Upper lobe of left lung (tissue), 6 donors: ENCODE measurements around the gene DMWD. TPM values are rescaled to one million over a fixed set of nuclear protein-coding genes. Genes with fewer than 3 reads are reported as not detected.

ENCODE experiments used
- ATAC-seq, 2 donors: fragments of 200-7000 bp; cut with Tn5 transposase; one replicate each; pipeline ENCODE4 v1.9.1; 2022; ENCODE audit warnings: mild to moderate bottlenecking in 2 of 2, moderate library complexity in 2 of 2; ENCODE audit not compliant: low FRiP score in 2 of 2
- DNase-seq, 2 donors: peaks; one replicate each; pipeline ENCODE4 v3.0.0-alpha.2; 2019 to 2020
- H3K27ac ChIP-seq, 4 donors: fragments of 200-600 bp; sonication (generic); one replicate each; pipeline ENCODE4 v1.5.1; 2016 to 2019
- H3K27me3 ChIP-seq, 4 donors: fragments of 200-600 bp; sonication (generic); one replicate each; pipeline ENCODE4 v1.5.1; 2017 to 2019
- H3K36me3 ChIP-seq, 4 donors: fragments of 200-600 bp; sonication (generic); one replicate each; pipeline ENCODE4 v1.5.1; 2016 to 2019
- H3K4me1 ChIP-seq, 4 donors: fragments of 200-600 bp; sonication (generic); one replicate each; pipeline ENCODE4 v1.5.1; 2018 to 2019
- H3K4me3 ChIP-seq, 4 donors: fragments of 200-600 bp; sonication (generic); one replicate each; pipeline ENCODE4 v1.5.1; 2017 to 2019; ENCODE audit warnings: mild to moderate bottlenecking in 2 of 4, moderate library complexity in 1 of 4
- H3K9me3 ChIP-seq, 4 donors: fragments of 200-600 bp; sonication (generic); one replicate each; pipeline ENCODE4 v1.5.1; 2018 to 2019
- CTCF ChIP-seq, 6 experiments: fragments of 450-650 bp in 4 of 6; fragments of 200-600 bp in 2 of 6; sonication (generic) in 2 of 6; IDR thresholded peaks; one replicate each; pipeline ENCODE4 v1.5.1; 2016 to 2019; ENCODE audit warnings: antibody characterized with exemption in 6 of 6
- EP300 ChIP-seq, 4 donors: sonication (generic); formaldehyde crosslinking; IDR thresholded peaks; one replicate each; pipeline ENCODE4 v1.5.1; 2017; ENCODE audit warnings: antibody characterized with exemption in 4 of 4, control low read depth in 2 of 4
- POLR2A ChIP-seq, 4 donors: fragments of 450-650 bp; IDR thresholded peaks; one replicate each; pipeline ENCODE4 v1.5.1; 2016 to 2017; ENCODE audit warnings: antibody characterized with exemption in 4 of 4, mild to moderate bottlenecking in 2 of 4
- POLR2AphosphoS5 ChIP-seq, 2 donors: sonication (generic); formaldehyde crosslinking; IDR thresholded peaks; one replicate each; pipeline ENCODE4 v1.5.1; 2017; ENCODE audit warnings: antibody characterized with exemption in 2 of 2
- WGBS, 2 donors: methylation state at CpG; one replicate each; pipeline ENCODE4 v1.1.5; 2017 to 2018; 5-methylcytosine and 5-hydroxymethylcytosine counted together
- total RNA-seq, 6 donors: library from RNA; depleted of rRNA in 4 of 6; stranded (reverse); fragments of >200 nt in 4 of 6; gene quantifications; one replicate each; pipeline versions ENCODE4 v1.1.0 to v1.2.1, GENCODE V29; 2016 to 2021
- donor health status: DM: no; HTN: no; CAD: no; lungs with moderate emphysema.
- donor health status: DM: no; HTN: yes; CAD: no; lungs with severe emphysema.

The DMWD gene
- total RNA-seq, 6 donors from 2014 or later: 29.4 to 109 (median 57.4) TPM

- ATAC-seq (no peak), DNase-seq (peak in 1 of 2 donors; percentile 70)
- Histone ChIP-seq H3K4me1 (peaks cover 34 to 44% (median 37%) of the 10 kb centered on the region in 4 donors), H3K27ac (no peak overlapping the region), H3K27me3 (no peaks in the 10 kb centered on the region), H3K36me3 (peaks cover 0 to 40% (median 18%) of the 10 kb centered on the region in 4 donors), H3K9me3 (no peaks in the 10 kb centered on the region), H3K4me3 (no peak overlapping the region)
- WGBS, 2 donors: 92 to 94% methylated on average over 17 to 34 of the region's 34 CpGs
- TF ChIP-seq CTCF (IDR thresholded peaks at IDR 0.05): no peak
- no peak for TF ChIP-seq POLR2AphosphoS5 (IDR thresholded peaks at IDR 0.05)
- no peak for TF ChIP-seq EP300 (IDR thresholded peaks at IDR 0.05)
- no peak for TF ChIP-seq POLR2A (IDR thresholded peaks at IDR 0.05)
These were observed 15.2 kb downstream of the DMWD start for GRCh38 chr19:45777395-45777961.

GRCh38 chr19:45774765-45775164 lies 17.9 kb downstream of the DMWD start:
- no peaks in the 10 kb centered on the region for H3K9me3 ChIP-seq
- 65 to 75% methylated on average over 7 to 9 of the region's 9 CpGs for WGBS, 2 donors
- H3K4me1 ChIP-seq: peaks cover 15 to 33% (median 25%) of the 10 kb centered on the region in 4 donors
- H3K36me3 ChIP-seq: peaks cover 0 to 40% (median 21%) of the 10 kb centered on the region in 4 donors
- ATAC-seq: no peak
- H3K27ac ChIP-seq: no peak overlapping the region
- TF ChIP-seq CTCF (IDR thresholded peaks at IDR 0.05): no peak
- TF ChIP-seq POLR2A (IDR thresholded peaks at IDR 0.05): no peak
- TF ChIP-seq POLR2AphosphoS5 (IDR thresholded peaks at IDR 0.05): no peak
- no peak for TF ChIP-seq EP300 (IDR thresholded peaks at IDR 0.05)
- no peak overlapping the region for H3K4me3 ChIP-seq
- DNase-seq: no peak
- no peaks in the 10 kb centered on the region for H3K27me3 ChIP-seq

GRCh38 chr19:45773384-45773783 lies 19.3 kb downstream of the DMWD start:
- TF ChIP-seq POLR2A (IDR thresholded peaks at IDR 0.05) (no peak), CTCF (IDR thresholded peaks at IDR 0.05) (no peak), EP300 (IDR thresholded peaks at IDR 0.05) (no peak), POLR2AphosphoS5 (IDR thresholded peaks at IDR 0.05) (no peak)
- ATAC-seq: no peak
- no peaks in the 10 kb centered on the region for H3K9me3 ChIP-seq
- peaks cover 9 to 31% (median 15%) of the 10 kb centered on the region in 4 donors for H3K4me1 ChIP-seq
- H3K27ac ChIP-seq: no peak overlapping the region
- 17 to 20% methylated on average over 2 of the region's 2 CpGs for WGBS, 2 donors
- H3K27me3 ChIP-seq: no peaks in the 10 kb centered on the region
- no peak overlapping the region for H3K4me3 ChIP-seq
- DNase-seq: no peak
- peaks cover 0 to 38% (median 21%) of the 10 kb centered on the region in 4 donors for H3K36me3 ChIP-seq

DNA sequence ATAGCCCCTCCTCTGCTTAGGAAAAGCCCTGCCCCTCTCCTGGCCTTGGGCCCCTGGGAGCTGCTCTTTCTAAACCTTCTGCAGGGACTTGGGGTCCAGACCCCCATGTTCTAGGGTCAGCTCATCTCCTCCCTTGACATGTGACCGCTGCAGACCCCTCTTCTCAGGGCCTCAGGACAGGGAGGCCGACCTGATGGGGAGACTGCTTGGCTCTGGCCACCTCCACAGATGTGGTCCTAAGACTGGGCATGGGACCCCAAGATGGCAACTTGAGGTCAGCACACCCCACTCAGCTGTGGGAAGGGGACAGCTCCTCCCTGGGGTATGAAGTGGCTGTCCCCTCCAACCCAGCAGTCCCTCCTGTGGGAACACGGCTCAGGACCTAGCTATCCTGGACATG lies 19.7 kb downstream of the DMWD start:
- ATAC-seq: no peak

More for the DNA sequence above, 19.7 kb downstream of the DMWD start:
- Histone ChIP-seq H3K27me3 (peaks cover 0 to under 1% (median 0%) of the 10 kb centered on the region in 4 donors), H3K9me3 (no peaks in the 10 kb centered on the region), H3K4me3 (no peak overlapping the region), H3K4me1 (peaks cover 10 to 32% (median 16%) of the 10 kb centered on the region in 4 donors), H3K36me3 (peaks cover 0 to 33% (median 20%) of the 10 kb centered on the region in 4 donors), H3K27ac (no peak overlapping the region)
- DNase-seq: no peak
- TF ChIP-seq POLR2AphosphoS5 (IDR thresholded peaks at IDR 0.05): no peak
- no peak for TF ChIP-seq POLR2A (IDR thresholded peaks at IDR 0.05)
- no peak for TF ChIP-seq CTCF (IDR thresholded peaks at IDR 0.05)
- TF ChIP-seq EP300 (IDR thresholded peaks at IDR 0.05): no peak
- WGBS, 2 donors: 100% methylated on average over 3 of the region's 3 CpGs; no CpG with 5 or more reads in 1 of the 2 donors
